ENCODE measurements around the gene ME3.
A peak's percentile ranks its signal among the peaks of the same experiment; 100 is the strongest.

Gene ME3

DNA sequence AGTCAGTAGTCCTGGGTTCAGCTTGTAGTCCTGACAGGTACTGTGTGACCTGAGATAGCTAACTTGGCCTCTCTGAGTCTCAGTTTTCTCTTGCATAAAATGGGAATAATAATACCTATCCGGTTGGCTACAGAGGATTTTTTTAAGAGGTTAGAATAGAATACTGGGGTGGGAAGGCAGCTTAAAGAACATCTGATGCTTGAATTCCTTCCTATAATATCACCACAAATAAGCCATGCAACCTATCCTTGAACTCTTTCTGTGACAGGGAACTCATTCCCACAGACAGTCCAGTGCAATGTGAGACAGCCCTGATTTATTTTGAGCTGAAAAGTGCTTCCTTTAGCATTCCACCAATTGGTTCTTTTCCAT, 187.6 kb downstream of the ME3 start:
- TF ChIP-seq JUND (IDR thresholded peaks at IDR 0.05; ENCODE audit: low read depth): no peak
- in situ Hi-C loops (cut with HindIII; ENCODE audit: low pct_unique_long_range_greater_than_20kb, low sequenced_read_pairs): no loop called here
- no peak for DNase-seq (ENCODE audit: low read depth in 1 of 2, low spot score in 1 of 2)

DNA sequence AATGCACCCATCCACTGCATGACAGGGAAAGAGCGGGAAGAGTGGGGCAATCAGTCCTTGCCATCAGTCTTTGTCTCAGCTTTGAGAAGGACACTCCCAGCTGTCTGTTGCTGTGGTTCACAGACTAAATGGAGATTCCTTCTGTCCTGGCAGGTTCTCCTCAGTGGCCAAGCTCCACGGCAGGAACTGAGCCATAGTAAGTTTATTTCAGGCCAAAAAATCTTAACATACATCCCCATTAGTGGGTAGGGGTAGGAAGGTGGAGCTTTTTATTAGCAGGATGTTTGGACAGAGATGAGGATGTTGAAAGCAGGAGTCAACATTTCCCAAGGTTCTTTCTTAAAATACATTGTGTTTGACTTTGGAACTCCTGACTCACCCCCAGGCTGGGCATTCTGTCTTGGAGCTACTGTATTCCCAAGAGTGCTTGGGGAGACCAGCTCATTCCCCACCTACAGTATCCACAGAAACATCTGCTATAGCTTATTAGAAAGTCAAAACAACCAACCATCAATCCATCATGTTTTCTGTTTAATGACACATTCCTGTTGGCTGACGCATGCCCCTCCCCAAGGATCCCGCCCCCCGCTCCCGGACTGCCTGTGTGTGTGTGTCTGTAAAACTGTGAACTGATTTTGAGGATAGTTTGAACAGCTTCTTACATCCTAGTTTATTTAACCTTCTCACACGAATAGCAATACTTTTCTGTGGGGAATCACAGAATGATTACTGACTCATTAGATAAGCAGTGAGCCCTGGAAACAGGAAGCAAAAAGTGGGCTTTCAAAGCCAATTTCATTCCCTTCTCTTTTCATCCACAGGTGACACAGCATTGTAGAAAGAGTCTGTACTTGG, 188.2 kb downstream of the ME3 start:
- in situ Hi-C loops (cut with HindIII; ENCODE audit: low pct_unique_long_range_greater_than_20kb, low sequenced_read_pairs): no loop called here
- DNase-seq (ENCODE audit: low read depth in 1 of 2, low spot score in 1 of 2): no peak
- TF ChIP-seq JUND (IDR thresholded peaks at IDR 0.05; ENCODE audit: low read depth): no peak

DNA sequence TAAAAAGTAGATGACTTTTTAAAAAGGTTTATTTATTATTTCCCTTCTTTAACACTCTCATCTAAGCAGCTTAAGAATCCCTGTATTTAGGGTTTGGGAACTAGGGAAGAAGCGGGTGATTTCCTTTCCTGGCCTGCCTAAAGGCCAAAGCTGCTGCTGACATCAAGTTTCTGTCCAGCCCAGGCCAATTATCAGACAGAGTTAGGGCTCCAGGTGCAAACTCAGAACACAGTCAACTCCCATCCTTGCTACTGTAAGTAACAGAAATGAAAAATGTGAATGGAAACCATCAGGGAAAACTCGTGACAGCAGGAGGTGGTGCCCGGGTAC, 188.8 kb downstream of the ME3 start:
- no peak for DNase-seq (ENCODE audit: low read depth in 1 of 2, low spot score in 1 of 2)
- no peak for TF ChIP-seq JUND (IDR thresholded peaks at IDR 0.05; ENCODE audit: low read depth)
- in situ Hi-C loops (cut with HindIII; ENCODE audit: low pct_unique_long_range_greater_than_20kb, low sequenced_read_pairs): no loop called here

DNA sequence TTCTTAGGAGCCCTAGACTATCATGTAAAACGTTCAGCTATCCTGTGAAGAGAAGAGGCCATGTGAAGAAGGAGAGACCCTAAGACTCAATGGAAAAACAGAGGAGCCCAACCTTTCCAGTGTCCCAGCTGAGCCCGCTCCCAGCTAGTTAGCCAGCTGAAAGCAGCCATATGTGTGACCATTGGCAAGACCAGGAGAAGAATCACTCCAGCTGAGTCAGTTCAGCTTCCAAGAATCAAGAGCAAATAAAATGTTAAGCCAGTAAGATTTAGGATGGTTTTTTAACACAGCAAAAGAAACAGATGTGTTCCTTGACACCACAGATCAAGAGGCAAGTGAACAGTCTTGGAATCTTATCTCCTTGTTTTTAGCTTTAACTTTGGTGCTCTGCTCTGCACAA, 189.7 kb downstream of the ME3 start:
- DNase-seq (ENCODE audit: low read depth in 1 of 2, low spot score in 1 of 2): no peak
- TF ChIP-seq JUND (IDR thresholded peaks at IDR 0.05; ENCODE audit: low read depth): no peak
- in situ Hi-C loops (cut with HindIII; ENCODE audit: low pct_unique_long_range_greater_than_20kb, low sequenced_read_pairs): no loop called here

DNA sequence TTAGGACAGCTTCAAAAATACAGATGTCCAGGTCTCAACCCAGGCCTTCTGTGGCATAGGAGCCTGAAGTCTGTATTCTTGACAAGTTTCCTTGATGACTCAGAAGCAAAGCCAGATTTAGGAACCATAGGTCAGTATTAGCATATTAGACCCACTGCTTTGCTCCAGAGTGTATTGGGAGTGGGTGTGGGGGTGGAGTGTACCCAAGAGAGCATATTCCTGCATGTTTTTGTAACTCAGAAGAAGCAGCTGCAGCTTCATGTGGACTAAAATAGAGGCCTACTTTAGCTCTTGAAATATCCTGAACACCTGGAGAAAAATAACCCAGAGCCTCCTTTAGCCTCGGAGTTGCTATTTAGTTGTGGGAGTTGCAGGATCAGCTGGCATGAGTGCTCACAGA, 191.0 kb downstream of the ME3 start:
- no peak for DNase-seq (ENCODE audit: low read depth in 1 of 2, low spot score in 1 of 2)
- no peak for TF ChIP-seq JUND (IDR thresholded peaks at IDR 0.05; ENCODE audit: low read depth)
- in situ Hi-C loops (cut with HindIII; ENCODE audit: low pct_unique_long_range_greater_than_20kb, low sequenced_read_pairs): no loop called here

DNA sequence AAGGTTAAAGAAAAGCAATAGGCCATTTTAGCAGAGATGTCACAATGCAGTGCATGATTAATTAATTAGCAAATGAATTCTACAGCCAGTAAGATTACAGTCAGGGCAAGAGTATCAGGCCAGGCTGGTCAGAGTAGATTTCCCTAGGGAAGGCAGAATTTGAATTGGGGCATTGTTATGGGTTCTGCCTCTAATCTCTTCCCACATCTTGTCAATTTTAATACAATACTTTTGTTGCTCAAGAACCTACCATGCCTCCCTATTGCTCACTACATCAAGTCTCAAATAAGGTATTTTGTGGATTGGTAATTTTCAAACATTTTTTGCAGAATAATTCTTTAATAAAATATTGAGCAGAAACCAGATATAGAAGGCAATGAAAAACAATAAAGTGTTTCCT, 194.1 kb downstream of the ME3 start:
- TF ChIP-seq JUND (IDR thresholded peaks at IDR 0.05; ENCODE audit: low read depth): no peak
- DNase-seq (ENCODE audit: low read depth in 1 of 2, low spot score in 1 of 2): no peak
- in situ Hi-C loops (cut with HindIII; ENCODE audit: low pct_unique_long_range_greater_than_20kb, low sequenced_read_pairs): no loop called here

DNA sequence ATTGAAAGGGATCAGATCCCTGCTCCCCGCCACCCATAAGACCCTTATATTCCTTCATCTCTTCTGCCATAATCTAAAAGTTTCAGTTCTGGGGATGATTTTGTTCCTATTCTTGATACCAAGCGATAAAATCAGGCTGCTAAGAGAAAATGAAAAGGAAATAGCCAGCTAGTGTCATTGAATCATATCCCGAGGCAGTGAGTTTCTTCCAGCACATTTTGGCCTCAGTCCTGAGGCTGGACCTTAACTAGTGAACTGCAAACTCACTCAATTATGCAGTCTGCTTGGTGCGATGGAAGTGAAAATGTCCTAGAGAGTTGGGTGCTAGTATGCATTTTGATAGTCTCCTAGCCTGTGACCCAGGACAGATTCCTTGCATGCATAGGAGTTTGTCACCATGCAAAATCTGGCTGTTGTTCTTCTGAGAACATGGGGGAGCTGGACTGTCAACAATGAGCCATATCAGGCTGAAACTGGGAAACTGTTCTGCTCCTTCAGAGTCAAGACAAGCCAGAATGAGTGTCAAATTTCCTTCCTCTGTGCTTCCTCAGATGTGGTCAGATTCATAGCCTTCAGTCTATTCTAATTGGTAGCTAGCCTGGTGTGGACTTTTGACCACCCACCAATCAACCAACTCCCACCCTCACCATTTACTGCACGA, 194.8 kb downstream of the ME3 start:
- DNase-seq (ENCODE audit: low read depth in 1 of 2, low spot score in 1 of 2): no peak
- in situ Hi-C loops (cut with HindIII; ENCODE audit: low pct_unique_long_range_greater_than_20kb, low sequenced_read_pairs): no loop called here
- no peak for TF ChIP-seq JUND (IDR thresholded peaks at IDR 0.05; ENCODE audit: low read depth)

DNA sequence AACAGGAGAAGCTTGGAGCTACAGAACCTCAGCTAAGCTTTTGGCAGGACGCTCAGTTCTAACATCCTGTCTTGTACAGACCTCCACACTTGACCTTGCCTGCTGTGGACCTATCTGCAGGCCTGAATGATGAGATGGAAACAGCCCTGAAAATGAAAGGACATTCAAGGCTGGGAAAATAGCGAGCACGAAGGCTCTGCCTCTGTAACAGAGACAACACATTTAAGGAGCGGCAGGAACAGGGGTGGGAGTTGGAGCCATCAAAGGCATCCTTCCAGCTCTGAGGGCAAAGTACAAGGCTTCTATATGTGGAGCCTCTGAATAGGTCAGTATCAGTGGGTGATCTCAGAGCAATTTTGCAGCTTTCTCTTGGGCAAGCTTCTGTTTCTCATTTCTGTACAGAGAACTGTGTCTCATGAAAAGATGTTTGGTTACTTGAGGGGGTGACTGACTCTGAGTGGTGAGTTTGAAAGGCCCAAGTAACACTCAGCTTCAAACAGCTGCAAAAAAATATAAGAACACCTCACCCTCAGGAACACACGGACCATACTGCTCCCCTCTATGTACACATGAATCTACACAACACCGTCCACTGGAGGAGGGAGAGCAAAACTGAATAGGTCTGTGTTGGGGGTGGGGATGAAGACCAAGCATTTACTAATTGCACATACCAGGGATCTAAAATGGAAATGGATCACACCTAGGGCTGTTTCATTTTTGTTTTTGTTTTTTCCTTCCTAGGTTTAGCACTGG, 196.1 kb downstream of the ME3 start:
- no peak for TF ChIP-seq JUND (IDR thresholded peaks at IDR 0.05; ENCODE audit: low read depth)
- no peak for DNase-seq (ENCODE audit: low read depth in 1 of 2, low spot score in 1 of 2)
- in situ Hi-C loops (cut with HindIII; ENCODE audit: low pct_unique_long_range_greater_than_20kb, low sequenced_read_pairs): no loop called here

DNA sequence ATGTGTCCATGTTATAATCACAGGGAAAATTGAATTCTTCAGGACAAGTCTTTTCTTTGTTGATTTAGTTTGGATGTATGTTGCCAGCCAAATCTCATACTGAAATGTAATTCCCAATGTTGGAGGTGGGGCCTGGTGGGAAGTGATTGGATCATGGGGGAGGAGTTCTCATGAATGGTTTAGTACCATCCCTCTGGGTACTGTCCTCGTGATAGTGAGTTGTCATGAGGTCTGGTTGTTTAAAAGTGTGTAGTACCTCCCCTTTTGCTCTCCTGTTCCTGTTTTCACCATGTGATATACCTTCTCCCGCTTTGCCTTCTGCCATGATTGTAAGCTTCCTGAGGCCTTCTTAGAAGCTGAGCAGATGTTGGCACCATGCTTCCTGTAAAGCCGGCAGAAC, 197.4 kb downstream of the ME3 start:
- no peak for DNase-seq (ENCODE audit: low read depth in 1 of 2, low spot score in 1 of 2)
- no peak for TF ChIP-seq JUND (IDR thresholded peaks at IDR 0.05; ENCODE audit: low read depth)
- in situ Hi-C loops (cut with HindIII; ENCODE audit: low pct_unique_long_range_greater_than_20kb, low sequenced_read_pairs): no loop called here

DNA sequence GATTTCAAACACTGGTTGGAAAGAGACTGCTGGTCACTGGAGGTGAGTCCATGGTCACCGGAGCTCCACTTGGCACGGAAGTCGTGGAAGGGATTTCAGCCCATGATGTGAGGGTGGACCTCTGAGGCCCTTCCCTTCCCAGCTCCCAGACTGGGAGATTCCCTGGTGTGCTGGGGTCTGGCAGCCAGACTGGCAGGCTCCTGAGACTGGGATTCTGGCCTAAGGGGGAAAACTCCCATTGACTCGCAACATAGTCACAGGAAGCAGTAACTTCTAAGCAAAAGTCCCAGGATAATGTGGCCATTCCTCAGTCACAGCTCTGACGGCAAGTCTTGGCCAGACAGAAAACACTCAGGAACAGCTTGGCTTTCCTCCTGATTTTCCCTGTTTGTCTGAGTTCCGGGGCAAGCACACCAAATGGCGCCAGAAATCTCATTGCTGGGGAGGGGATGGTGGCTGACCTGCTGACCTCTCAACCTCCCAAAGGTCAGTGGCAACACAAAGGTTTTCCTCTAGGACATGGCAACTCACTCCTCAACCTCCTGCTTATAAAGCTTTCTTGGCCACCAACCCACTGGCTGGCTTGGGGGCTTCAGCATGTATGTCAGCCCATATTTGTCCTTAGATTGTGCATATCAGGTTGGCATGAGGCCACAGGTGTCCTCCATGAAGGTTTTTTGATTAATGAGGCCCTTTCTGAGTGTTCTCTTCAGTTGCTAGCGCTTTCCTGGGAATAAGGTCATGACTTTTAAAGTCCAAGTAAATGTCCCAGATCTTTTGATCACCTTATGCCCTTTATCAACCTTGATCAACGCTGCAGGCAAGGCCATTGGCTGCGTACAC, 198.2 kb downstream of the ME3 start:
- TF ChIP-seq JUND (IDR thresholded peaks at IDR 0.05; ENCODE audit: low read depth): no peak
- no peak for DNase-seq (ENCODE audit: low read depth in 1 of 2, low spot score in 1 of 2)
- in situ Hi-C loops (cut with HindIII; ENCODE audit: low pct_unique_long_range_greater_than_20kb, low sequenced_read_pairs): no loop called here

DNA sequence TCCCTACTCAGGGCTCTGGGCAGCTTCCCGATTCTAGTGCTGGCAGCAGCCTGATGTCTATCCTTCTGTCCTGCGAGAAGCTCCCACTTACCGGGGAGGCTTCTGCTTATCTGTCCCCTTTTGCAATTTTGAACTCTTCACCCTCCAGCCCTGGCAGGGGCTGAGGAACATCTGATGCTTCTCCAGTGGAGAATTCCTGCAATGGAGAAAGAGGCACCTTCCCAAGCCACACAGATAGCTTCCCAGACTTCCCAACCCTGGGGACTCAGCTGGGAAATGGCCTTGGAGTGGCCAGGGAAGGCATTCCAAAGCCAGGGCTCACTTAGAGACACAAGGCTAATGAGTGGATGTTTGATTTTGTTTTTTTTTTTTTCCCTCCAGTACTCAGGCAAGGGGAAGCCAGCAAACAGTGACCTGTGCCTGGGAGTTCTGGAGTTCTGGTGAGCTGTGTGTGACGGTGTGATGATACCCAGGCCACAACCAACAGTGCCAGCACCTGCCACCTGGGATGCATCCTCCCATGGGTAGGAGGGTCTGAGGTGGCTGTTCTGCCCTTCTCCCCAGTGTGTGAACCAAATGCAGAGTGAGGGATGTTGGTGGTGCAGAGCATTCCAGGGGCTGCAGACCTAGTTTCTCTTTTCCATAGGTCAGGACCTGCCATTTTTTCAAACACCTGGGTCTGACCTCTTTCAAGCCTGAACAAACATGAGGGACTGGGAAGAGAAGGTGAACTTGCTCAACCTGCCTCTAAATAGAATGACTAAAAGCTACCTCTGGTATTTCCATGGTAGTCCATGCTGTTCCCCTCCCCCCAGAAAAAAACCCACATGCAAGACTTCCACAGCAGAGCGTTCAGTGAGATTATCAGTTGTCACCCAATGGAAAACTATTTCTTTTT, 202.7 kb downstream of the ME3 start:
- no peak for TF ChIP-seq JUND (IDR thresholded peaks at IDR 0.05; ENCODE audit: low read depth)
- peak in 1 of 2 experiments; percentile 48 for DNase-seq (ENCODE audit: low read depth in 1 of 2, low spot score in 1 of 2)
- in situ Hi-C loops (cut with HindIII; ENCODE audit: low pct_unique_long_range_greater_than_20kb, low sequenced_read_pairs): no loop called here

Data from T47D (cell line).